Measurements from ENCODE around the gene EID3.
"Not testable (repeated sequence)": the region's sequence is repeated elsewhere in the genome, so short reads cannot be mapped to it uniquely, and the experiment has no call there.

EID3 gene

DNA sequence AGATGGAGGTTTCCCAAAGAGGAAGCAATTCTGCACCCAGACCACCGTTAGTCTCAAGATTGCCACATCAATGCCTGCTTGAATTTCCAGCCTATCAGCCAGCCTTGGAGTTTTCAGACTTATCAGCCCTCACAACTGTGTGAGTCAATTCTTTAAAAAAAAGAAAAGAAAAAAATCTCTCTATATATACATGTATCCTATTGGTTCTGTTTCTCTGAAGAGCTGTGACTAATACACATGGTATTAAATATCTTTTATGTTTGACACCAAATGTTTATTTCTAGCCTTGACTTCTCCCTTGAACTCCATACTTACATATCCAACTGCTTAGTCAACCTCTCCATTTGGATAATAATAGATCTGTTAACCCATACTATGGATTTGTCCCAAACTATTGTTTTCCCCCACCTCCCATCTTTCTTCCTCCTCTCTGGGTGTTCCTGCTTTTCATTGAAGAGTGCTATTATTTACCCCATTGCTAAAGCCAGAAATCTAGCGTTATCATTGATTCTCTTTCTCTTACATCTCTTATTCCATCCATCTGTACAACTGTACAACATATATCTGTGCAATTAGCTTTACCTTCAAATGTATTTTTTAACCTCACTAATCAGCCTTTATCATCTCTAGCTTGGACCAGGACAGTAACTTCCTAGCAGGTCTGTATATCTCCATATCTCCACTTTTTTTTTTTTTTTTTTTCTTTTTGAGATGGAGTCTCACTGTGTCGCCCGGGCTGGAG is 22.7 kb upstream of the EID3 start:
- Mint-ChIP-seq H3K36me3 (no peaks in the 10 kb centered on the region), H3K27ac (no peak overlapping the region), H3K4me1 (peaks cover 12 to 22% of the 10 kb centered on the region in 2 donors), H3K4me3 (no peak overlapping the region), H3K9me3 (peaks cover 0 to 2% of the 10 kb centered on the region in 2 donors), H3K27me3 (peaks cover 0 to 12% of the 10 kb centered on the region in 2 donors)
- DNase-seq (no peak), ATAC-seq (replicated peaks) (peak in 1 of 2 donors; percentile 22)

- Mint-ChIP-seq H3K27me3 (peaks cover 0 to 12% of the 10 kb centered on the region in 2 donors), H3K36me3 (no peaks in the 10 kb centered on the region), H3K27ac (no peak overlapping the region), H3K4me3 (no peak overlapping the region), H3K9me3 (peaks cover 0 to 2% of the 10 kb centered on the region in 2 donors), H3K4me1 (peaks cover 13 to 22% of the 10 kb centered on the region in 2 donors)
- ATAC-seq (replicated peaks) (no peak), DNase-seq (no peak)
Measured at GRCh38 chr12:104281636-104282035, 21.9 kb upstream of the EID3 start.

DNA sequence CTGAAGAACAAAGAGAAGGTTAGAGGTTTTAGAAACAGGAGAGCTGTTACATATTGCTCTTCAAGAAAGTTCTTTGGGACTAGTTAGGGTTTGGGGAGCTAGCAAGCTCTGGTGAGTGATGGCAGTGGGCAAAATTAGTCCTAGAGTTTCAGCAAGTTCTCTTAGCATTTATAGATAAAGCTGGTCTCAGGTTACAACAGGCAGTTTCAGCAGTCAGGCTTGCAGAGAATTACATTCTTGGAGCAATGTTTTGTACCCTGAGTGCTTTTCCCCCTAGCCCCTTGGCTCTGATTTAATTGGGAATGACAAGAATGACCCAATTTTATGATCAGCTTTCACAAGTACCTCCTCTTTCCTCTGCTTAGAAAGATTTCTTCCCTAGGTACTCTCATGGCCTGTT is 21.4 kb upstream of the EID3 start:
- Mint-ChIP-seq H3K27me3 (peaks cover 0 to 12% of the 10 kb centered on the region in 2 donors), H3K27ac (no peak overlapping the region), H3K36me3 (peaks cover 0 to 4% of the 10 kb centered on the region in 2 donors), H3K4me3 (no peak overlapping the region), H3K4me1 (peaks cover 13 to 23% of the 10 kb centered on the region in 2 donors), H3K9me3 (peaks cover 0 to 2% of the 10 kb centered on the region in 2 donors)
- DNase-seq (no peak), ATAC-seq (replicated peaks) (no peak)

- peak; percentile 48 to 49 for ATAC-seq (replicated peaks)
- peak overlapping the region; percentile 96 to 99 for H3K4me3 Mint-ChIP-seq
- peaks cover 0 to 4% of the 10 kb centered on the region in 2 donors for H3K27me3 Mint-ChIP-seq
- H3K9me3 Mint-ChIP-seq = no peaks in the 10 kb centered on the region
- peaks cover 7 to 16% of the 10 kb centered on the region in 2 donors for H3K36me3 Mint-ChIP-seq
- peaks cover 18 to 36% of the 10 kb centered on the region in 2 donors for H3K4me1 Mint-ChIP-seq
- peak; percentile 27 for DNase-seq
- H3K27ac Mint-ChIP-seq = peak overlapping the region; percentile 99
Measured at GRCh38 chr12:104285740-104286515, 17.6 kb upstream of the EID3 start.

DNA sequence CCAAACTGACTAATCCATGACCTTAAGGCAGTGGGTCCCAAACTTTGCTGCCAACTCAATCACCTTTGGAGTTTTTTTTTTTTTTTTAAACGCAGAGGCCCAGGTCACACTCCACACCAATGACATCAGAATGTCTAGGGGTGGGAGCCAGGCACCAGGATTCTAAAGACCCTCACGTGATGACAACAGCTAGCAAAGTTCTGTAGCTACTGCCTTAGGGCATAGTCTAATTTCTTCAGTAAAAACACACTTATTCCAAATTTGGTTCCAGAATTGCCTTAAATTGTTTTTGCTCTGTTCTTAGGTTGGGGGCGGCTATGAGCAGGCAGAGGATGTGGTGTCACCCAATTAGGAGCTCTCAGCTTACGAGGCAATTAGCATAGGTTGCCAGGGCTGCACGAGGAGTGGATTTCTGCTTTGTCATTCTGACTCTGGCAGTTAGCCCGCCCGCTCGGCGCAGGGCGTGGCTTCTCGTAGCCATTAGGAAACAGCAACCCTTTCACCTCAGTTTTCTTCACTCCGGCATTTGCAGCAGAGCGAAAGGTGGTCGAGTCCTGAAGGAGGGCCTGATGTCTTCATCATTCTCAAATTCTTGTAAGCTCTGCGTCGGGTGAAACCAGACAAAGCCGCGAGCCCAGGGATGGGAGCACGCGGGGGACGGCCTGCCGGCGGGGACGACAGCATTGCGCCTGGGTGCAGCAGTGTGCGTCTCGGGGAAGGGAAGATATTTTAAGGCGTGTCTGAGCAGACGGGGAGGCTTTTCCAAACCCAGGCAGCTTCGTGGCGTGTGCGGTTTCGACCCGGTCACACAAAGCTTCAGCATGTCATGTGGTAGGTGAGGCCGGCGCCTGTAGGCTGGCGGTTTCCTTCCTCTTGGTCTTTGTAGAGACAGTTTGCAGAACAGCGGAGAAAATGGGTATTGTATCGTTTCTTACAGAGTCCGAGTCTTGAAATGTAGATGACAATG is 16.7 kb upstream of the EID3 start:
- Mint-ChIP-seq H3K36me3 (peaks cover 11 to 17% of the 10 kb centered on the region in 2 donors), H3K27me3 (no peaks in the 10 kb centered on the region), H3K4me3 (peak overlapping the region; percentile 96 to 99), H3K4me1 (peaks cover 16 to 37% of the 10 kb centered on the region in 2 donors), H3K27ac (peak overlapping the region; percentile 99), H3K9me3 (no peaks in the 10 kb centered on the region)
- ATAC-seq (replicated peaks) (peak; percentile 85 to 89), DNase-seq (peak; percentile 90)

DNA sequence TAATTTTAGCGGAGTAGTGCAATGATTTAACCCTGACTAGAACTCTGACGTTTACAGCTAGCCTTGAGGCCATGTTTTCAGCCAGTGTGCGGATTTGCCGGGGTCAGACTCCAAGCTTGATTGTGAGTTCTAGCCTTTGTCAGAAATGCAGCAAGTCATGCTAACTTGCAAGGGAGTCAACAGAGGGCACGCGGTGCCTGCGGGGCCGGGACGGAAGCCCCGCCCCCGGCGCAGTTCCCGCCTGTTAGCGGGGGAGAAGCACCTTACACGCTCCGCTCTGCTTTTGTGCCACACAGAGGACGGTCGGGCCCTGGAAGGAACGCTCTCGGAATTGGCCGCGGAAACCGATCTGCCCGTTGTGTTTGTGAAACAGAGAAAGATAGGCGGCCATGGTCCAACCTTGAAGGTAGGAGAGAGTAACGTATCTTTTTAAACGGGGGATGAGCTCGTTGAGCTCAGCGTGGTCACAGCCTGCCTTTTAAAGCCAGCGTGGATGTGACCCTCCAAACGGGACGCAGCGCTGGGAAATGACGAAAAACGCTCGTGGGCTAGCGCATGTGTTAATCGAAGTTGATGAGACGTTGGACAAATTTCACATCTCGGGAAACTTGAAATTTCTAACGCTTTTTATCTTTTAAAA is 14.8 kb upstream of the EID3 start:
- Mint-ChIP-seq H3K27me3 (no peaks in the 10 kb centered on the region), H3K36me3 (peaks cover 29 to 34% of the 10 kb centered on the region in 2 donors), H3K9me3 (no peaks in the 10 kb centered on the region), H3K4me1 (peaks cover 16 to 56% of the 10 kb centered on the region in 2 donors), H3K27ac (peak overlapping the region; percentile 99), H3K4me3 (peak overlapping the region; percentile 96 to 99)
- ATAC-seq (replicated peaks) (peak; percentile 53 to 58), DNase-seq (peak; percentile 78)

DNA sequence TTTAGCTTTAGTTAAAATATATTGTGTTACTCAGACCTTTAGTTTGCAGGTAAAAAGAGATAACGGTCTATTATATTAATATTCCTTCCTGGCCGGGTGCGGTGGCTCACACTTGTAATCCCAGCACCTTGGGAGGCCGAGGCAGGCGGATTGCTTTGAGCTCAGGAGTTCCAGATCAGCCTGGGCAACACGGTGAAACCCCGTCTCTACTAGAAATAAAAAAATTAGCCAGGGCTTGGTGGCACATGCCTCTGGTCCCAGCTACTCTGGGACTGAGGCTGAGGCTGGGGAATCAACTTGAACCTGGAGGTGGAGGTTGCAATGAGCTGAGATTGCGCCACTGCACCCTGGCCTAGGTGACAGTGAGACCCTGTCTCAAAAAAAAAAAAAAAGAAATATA is 13.2 kb upstream of the EID3 start:
- no peak overlapping the region for H3K4me3 Mint-ChIP-seq
- peaks cover 34 to 49% of the 10 kb centered on the region in 2 donors for H3K36me3 Mint-ChIP-seq
- DNase-seq (no peak), ATAC-seq (replicated peaks) (no peak)
- peaks cover 21 to 69% of the 10 kb centered on the region in 2 donors for H3K4me1 Mint-ChIP-seq
- H3K9me3 Mint-ChIP-seq = no peaks in the 10 kb centered on the region
- no peak overlapping the region for H3K27ac Mint-ChIP-seq
- no peaks in the 10 kb centered on the region for H3K27me3 Mint-ChIP-seq

- no peak for ATAC-seq (replicated peaks)
- H3K4me3 Mint-ChIP-seq = peak overlapping the region in 1 of 2 donors; percentile 11
- H3K27ac Mint-ChIP-seq = no peak overlapping the region
- H3K4me1 Mint-ChIP-seq = peaks cover 22 to 69% of the 10 kb centered on the region in 2 donors
- no peak for DNase-seq
- H3K36me3 Mint-ChIP-seq = peaks cover 39 to 55% of the 10 kb centered on the region in 2 donors
- H3K9me3 Mint-ChIP-seq = no peaks in the 10 kb centered on the region
- no peaks in the 10 kb centered on the region for H3K27me3 Mint-ChIP-seq
Measured at GRCh38 chr12:104290855-104291254, 12.7 kb upstream of the EID3 start.

DNA sequence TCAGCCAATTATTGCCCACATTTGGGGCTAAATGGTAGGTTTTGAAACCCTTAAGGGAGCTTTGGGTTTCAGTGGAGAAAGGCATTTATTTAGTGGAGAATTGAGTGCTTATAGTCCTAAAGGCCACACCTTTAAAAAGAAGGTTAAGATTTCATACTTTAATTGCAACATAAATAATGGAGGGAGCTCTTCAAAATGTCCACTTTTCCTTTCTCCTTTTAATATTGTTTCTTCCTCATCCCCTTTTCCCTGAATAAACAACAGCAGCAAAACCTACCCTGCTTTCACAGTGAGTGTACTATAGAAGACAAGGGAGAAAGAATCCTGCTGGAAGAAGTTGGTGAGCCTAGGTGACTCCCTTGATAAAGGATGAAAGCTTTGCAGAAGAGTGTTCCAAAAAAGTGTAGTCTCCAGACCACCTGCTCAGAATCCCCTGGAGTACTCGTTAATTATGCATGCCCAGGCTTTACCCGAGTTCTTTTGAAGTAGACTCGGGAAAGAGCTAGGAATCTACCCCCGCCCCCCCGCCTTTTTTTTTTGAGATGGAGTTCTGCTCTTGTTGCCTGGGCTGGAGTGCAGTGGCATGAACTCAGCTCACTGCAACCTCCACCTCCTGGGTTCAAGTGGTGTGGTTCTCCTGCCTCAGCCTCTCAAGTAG is 11.5 kb upstream of the EID3 start:
- H3K27ac Mint-ChIP-seq = peak overlapping the region; percentile 3
- H3K36me3 Mint-ChIP-seq = peaks cover 44 to 57% of the 10 kb centered on the region in 2 donors
- DNase-seq = no peak
- no peak for ATAC-seq (replicated peaks)
- no peak overlapping the region for H3K4me3 Mint-ChIP-seq
- H3K9me3 Mint-ChIP-seq = no peaks in the 10 kb centered on the region
- peaks cover 16 to 63% of the 10 kb centered on the region in 2 donors for H3K4me1 Mint-ChIP-seq
- H3K27me3 Mint-ChIP-seq = no peaks in the 10 kb centered on the region

GRCh38 chr12:104292872-104293794 is 10.4 kb upstream of the EID3 start:
- ATAC-seq (replicated peaks) (no peak), DNase-seq (no peak)
- H3K4me3 Mint-ChIP-seq = peak overlapping the region in 1 of 2 donors; percentile 16
- H3K27me3 Mint-ChIP-seq = no peaks in the 10 kb centered on the region
- H3K9me3 Mint-ChIP-seq = no peaks in the 10 kb centered on the region
- H3K4me1 Mint-ChIP-seq = peaks cover 16 to 66% of the 10 kb centered on the region in 2 donors
- no peak overlapping the region for H3K27ac Mint-ChIP-seq
- H3K36me3 Mint-ChIP-seq = peaks cover 50 to 59% of the 10 kb centered on the region in 2 donors

DNA sequence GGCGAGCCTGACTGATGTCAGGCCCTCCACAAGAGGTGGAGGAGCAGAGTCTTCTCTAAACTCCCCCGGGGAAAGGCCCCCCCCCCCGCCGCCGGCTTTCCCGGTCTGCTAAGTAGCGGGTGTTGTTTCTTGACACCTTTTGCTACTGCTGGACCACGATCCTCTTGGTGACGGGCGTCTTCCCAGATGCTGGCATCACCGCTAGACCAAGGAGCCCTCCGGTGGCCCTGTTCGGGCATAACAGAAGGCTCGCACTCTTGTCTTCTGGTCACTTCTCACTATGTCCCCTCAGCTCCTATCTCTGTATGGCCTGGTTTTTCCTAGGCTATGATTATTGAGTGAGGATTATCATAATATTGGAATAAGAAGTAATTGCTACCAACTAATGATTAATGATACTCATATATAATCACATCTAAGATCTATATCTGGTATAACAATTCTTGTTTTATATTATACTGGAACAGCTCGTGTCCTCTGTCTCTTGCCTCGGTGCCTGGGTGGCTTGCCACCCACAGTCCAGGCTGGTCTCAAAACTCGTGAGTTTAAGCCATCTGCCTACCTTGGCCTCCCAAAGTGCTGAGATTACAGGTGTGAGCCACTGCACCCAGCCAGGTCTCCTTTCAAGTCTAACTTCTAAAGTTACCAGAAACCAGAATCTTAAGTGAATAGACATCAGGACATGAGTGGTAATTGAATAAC is 9.2 kb upstream of the EID3 start:
- not testable (repeated sequence) for H3K27me3 Mint-ChIP-seq; H3K9me3 Mint-ChIP-seq; DNase-seq; H3K27ac Mint-ChIP-seq; H3K4me3 Mint-ChIP-seq; ATAC-seq (replicated peaks)
- H3K4me1 Mint-ChIP-seq = peaks cover 9 to 58% of the 10 kb centered on the region in 2 donors
- H3K36me3 Mint-ChIP-seq = peaks cover 47 to 53% of the 10 kb centered on the region in 2 donors

Data from stimulated activated naive B cell treated with anti-CD40 and anti-IgM and Interleukin-4, amounts not matched to agents 10 μg/mL and 1 μg/mL and 100 μg/mL, for 72 hours (primary cell).